Right lobe of liver (tissue), 4 donors: ENCODE measurements around the gene ELK3.

ENCODE experiments used
- POLR2A ChIP-seq: fragments of 450-650 bp; IDR thresholded peaks from one replicate; pipeline ENCODE4 v1.6.1; 2017; ENCODE audit warnings: antibody characterized with exemption, mild to moderate bottlenecking
- TF ChIP-seq, protein P1 (sequence below), 4 donors: fragments of 200-600 bp in 3 of 4; fragments of 450-650 bp in 1 of 4; IDR thresholded peaks; one replicate each; pipeline versions ENCODE4 v1.5.1 to v1.8.0; 2016 to 2022; ENCODE audit warnings: antibody characterized with exemption in 4 of 4, mild to moderate bottlenecking in 2 of 4
- donor health status: DM: no; HTN: no; CAD: no.
- donor health status: DM: no; HTN: no; CAD: no.
- donor health status: DM: no; HTN: yes; CAD: no.

DNA sequence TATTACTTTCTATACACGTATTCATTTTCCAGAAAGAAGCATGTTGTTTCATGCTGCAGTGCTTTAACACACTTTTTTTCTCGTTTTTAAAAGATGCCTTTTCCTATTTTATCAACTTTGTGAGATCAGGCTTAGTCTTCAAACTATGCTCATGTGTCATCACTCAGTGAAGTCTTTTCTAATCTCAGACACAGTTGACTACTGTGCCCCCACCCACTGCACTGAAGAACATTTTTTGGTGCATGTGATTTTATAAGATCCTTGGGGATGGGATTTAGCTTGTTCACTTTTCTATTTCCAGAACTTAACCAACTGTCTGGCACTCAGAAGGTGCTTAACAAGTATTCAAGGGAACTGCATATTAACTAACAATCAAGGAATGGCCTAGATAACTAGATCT is 120.5 kb downstream of the ELK3 start:
- TF ChIP-seq, protein P1, sequence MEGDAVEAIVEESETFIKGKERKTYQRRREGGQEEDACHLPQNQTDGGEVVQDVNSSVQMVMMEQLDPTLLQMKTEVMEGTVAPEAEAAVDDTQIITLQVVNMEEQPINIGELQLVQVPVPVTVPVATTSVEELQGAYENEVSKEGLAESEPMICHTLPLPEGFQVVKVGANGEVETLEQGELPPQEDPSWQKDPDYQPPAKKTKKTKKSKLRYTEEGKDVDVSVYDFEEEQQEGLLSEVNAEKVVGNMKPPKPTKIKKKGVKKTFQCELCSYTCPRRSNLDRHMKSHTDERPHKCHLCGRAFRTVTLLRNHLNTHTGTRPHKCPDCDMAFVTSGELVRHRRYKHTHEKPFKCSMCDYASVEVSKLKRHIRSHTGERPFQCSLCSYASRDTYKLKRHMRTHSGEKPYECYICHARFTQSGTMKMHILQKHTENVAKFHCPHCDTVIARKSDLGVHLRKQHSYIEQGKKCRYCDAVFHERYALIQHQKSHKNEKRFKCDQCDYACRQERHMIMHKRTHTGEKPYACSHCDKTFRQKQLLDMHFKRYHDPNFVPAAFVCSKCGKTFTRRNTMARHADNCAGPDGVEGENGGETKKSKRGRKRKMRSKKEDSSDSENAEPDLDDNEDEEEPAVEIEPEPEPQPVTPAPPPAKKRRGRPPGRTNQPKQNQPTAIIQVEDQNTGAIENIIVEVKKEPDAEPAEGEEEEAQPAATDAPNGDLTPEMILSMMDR (IDR thresholded peaks at IDR 0.05): no peak
- TF ChIP-seq POLR2A: no peak
